Right ventricle myocardium superior (tissue), 1 donor: ENCODE results near the gene BRD9. TPM values are rescaled to one million over a fixed set of nuclear protein-coding genes. Genes with fewer than 3 reads are reported as not detected.
A peak's percentile ranks its signal among the peaks of the same experiment; 100 is the strongest.
"Not testable (repeated sequence)": the region's sequence is repeated elsewhere in the genome, so short reads cannot be mapped to it uniquely, and the experiment has no call there.

ENCODE experiments used
- ATAC-seq: fragments of 200-7000 bp; cut with Tn5 transposase; one replicate; pipeline ENCODE4 v1.9.1; 2020; ENCODE audit warnings: mild to moderate bottlenecking; ENCODE audit not compliant: poor library complexity
- DNase-seq: peaks from one replicate; pipeline ENCODE4 v3.0.0-alpha.2; 2020
- intact Hi-C: fragments of 100-400 bp; cut with DNase I; formaldehyde crosslinking; loops from one replicate; pipeline ENCODE4 v1.11.2; 2022
- total RNA-seq: library from RNA; stranded (reverse); fragmentation: NEBNext Ultra II Directional; extraction: Animal tissue kit (Norgen Biotek cat#: 25700); gene quantifications from one replicate; pipeline ENCODE4 v1.2.1, GENCODE V29; 2021
- donor health status: DM: no; HTN: yes; CAD: no; lungs with severe emphysema.

The BRD9 gene
- total RNA-seq, 1 donor from 2014 or later, result 28.0 TPM

- DNase-seq (peak; percentile 27), ATAC-seq (no peak)
- intact Hi-C loops, result no loop called here
Measured at GRCh38 chr5:865168-865521, 27.5 kb downstream of the BRD9 start.

- DNase-seq, result no peak
- intact Hi-C loops, result no loop called here
- ATAC-seq, result no peak
Measured at GRCh38 chr5:864492-865167, 28.0 kb downstream of the BRD9 start.

GRCh38 chr5:863244-863805, 29.3 kb downstream of the BRD9 start:
- ATAC-seq (no peak), DNase-seq (no peak)
- intact Hi-C loops, result no loop called here

GRCh38 chr5:862367-863243, 30.0 kb downstream of the BRD9 start:
- ATAC-seq (no peak), DNase-seq (no peak)
- intact Hi-C loops, result no loop called here

GRCh38 chr5:861442-862366, 30.9 kb downstream of the BRD9 start:
- ATAC-seq (no peak), DNase-seq (no peak)

GRCh38 chr5:860506-861150, 32.0 kb downstream of the BRD9 start:
- ATAC-seq, result no peak
- no peak for DNase-seq
- intact Hi-C loops, result no loop called here

More at GRCh38 chr5:861442-862366, 30.9 kb downstream of the BRD9 start:
- intact Hi-C loops, result no loop called here

- no peak for ATAC-seq
- peak; percentile 40 for DNase-seq
- intact Hi-C loops, result no loop called here
Measured at GRCh38 chr5:859798-860296, 32.8 kb downstream of the BRD9 start.

GRCh38 chr5:859391-859790, 33.2 kb downstream of the BRD9 start:
- intact Hi-C loops, result no loop called here
- DNase-seq (no peak), ATAC-seq (no peak)

- intact Hi-C loops, result no loop called here
- ATAC-seq, result no peak
- no peak for DNase-seq
Measured at GRCh38 chr5:858726-859125, 33.9 kb downstream of the BRD9 start.

- intact Hi-C loops, result no loop called here
- ATAC-seq (no peak), DNase-seq (peak; percentile 37)
Measured at GRCh38 chr5:856531-857425, 35.8 kb downstream of the BRD9 start.

- no peak for DNase-seq
- intact Hi-C loops, result no loop called here
- ATAC-seq, result peak; percentile 12
Measured at GRCh38 chr5:855771-856530, 36.6 kb downstream of the BRD9 start.

- intact Hi-C loops, result no loop called here
- DNase-seq, result no peak
Measured at GRCh38 chr5:854966-855743, 37.4 kb downstream of the BRD9 start.

GRCh38 chr5:854217-854616, 38.4 kb downstream of the BRD9 start:
- no peak for ATAC-seq
- intact Hi-C loops, result no loop called here
- DNase-seq, result no peak

More at GRCh38 chr5:854966-855743, 37.4 kb downstream of the BRD9 start:
- ATAC-seq, result no peak

- intact Hi-C loops, DNase-seq, ATAC-seq: not testable (repeated sequence)
Measured at GRCh38 chr5:853416-854090, 39.0 kb downstream of the BRD9 start.
